ENCODE results near the gene DPH6. TPM values are rescaled to one million over a fixed set of nuclear protein-coding genes. Genes with fewer than 3 reads are reported as not detected.
"Not testable (repeated sequence)": the region's sequence is repeated elsewhere in the genome, so short reads cannot be mapped to it uniquely, and the experiment has no call there.

DPH6 gene
- total RNA-seq, 1 experiment from 2014 or later, result 5.3 TPM

GRCh38 chr15:35444557-35445204, 101.3 kb downstream of the DPH6 start:
- CTCF ChIA-PET, result interaction anchor here (0.6 to 2.2 kb wide), 3 partner anchors 133 to 156 kb away, joined by 5 to 28 read pairs (median 7); no protein-coding TSS in a partner anchor
- Mint-ChIP-seq H3K9me3 (ENCODE audit: low read depth, unreplicated experiment) (no peaks in the 10 kb centered on the region), H3K27ac (ENCODE audit: unreplicated experiment) (no peak overlapping the region), H3K4me3 (ENCODE audit: low read depth, unreplicated experiment) (no peak overlapping the region), H3K27me3 (ENCODE audit: unreplicated experiment) (no peaks in the 10 kb centered on the region), H3K4me1 (ENCODE audit: low read depth, unreplicated experiment) (no peaks in the 10 kb centered on the region), H3K36me3 (ENCODE audit: insufficient read depth, unreplicated experiment) (no peaks in the 10 kb centered on the region)
- intact Hi-C loops (cut with micrococcal nuclease; ENCODE audit: unreplicated experiment), result loop anchor here (1.0 to 10.0 kb wide), 2 partner anchors 155 to 370 kb away; no protein-coding TSS in a partner anchor
- TF ChIP-seq, protein P1, sequence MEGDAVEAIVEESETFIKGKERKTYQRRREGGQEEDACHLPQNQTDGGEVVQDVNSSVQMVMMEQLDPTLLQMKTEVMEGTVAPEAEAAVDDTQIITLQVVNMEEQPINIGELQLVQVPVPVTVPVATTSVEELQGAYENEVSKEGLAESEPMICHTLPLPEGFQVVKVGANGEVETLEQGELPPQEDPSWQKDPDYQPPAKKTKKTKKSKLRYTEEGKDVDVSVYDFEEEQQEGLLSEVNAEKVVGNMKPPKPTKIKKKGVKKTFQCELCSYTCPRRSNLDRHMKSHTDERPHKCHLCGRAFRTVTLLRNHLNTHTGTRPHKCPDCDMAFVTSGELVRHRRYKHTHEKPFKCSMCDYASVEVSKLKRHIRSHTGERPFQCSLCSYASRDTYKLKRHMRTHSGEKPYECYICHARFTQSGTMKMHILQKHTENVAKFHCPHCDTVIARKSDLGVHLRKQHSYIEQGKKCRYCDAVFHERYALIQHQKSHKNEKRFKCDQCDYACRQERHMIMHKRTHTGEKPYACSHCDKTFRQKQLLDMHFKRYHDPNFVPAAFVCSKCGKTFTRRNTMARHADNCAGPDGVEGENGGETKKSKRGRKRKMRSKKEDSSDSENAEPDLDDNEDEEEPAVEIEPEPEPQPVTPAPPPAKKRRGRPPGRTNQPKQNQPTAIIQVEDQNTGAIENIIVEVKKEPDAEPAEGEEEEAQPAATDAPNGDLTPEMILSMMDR (IDR thresholded peaks at IDR 0.05; ENCODE audit: unreplicated experiment), result no peak
- BruUV-seq (replicated peaks), result no TSS peak
- no peak for DNase-seq

- BruUV-seq (replicated peaks), result no TSS peak
- Mint-ChIP-seq H3K4me1 (ENCODE audit: low read depth, unreplicated experiment) (no peaks in the 10 kb centered on the region), H3K9me3 (ENCODE audit: low read depth, unreplicated experiment) (no peaks in the 10 kb centered on the region), H3K27me3 (ENCODE audit: unreplicated experiment) (no peaks in the 10 kb centered on the region), H3K36me3 (ENCODE audit: insufficient read depth, unreplicated experiment) (no peaks in the 10 kb centered on the region), H3K4me3 (ENCODE audit: low read depth, unreplicated experiment) (no peak overlapping the region), H3K27ac (ENCODE audit: unreplicated experiment) (no peak overlapping the region)
- CTCF ChIA-PET, result interaction anchor here (2.2 kb wide), 1 partner anchor 154 kb away, joined by 28 read pairs; no protein-coding TSS in a partner anchor
- TF ChIP-seq, protein P1 (IDR thresholded peaks at IDR 0.05; ENCODE audit: unreplicated experiment), result no peak
- intact Hi-C loops (cut with micrococcal nuclease; ENCODE audit: unreplicated experiment), result loop anchor here (10.0 kb wide), 1 partner anchor 369 kb away; no protein-coding TSS in a partner anchor
- no peak for DNase-seq
Measured at GRCh38 chr15:35443376-35443775, 102.6 kb downstream of the DPH6 start.

GRCh38 chr15:35442742-35443141, 103.2 kb downstream of the DPH6 start:
- no TSS peak for BruUV-seq (replicated peaks)
- H3K27ac Mint-ChIP-seq (ENCODE audit: unreplicated experiment), result no peak overlapping the region

GRCh38 chr15:35441279-35441678, 104.7 kb downstream of the DPH6 start:
- H3K27me3 Mint-ChIP-seq (ENCODE audit: unreplicated experiment); BruUV-seq (replicated peaks); DNase-seq; H3K9me3 Mint-ChIP-seq (ENCODE audit: low read depth, unreplicated experiment); H3K27ac Mint-ChIP-seq (ENCODE audit: unreplicated experiment); H3K4me1 Mint-ChIP-seq (ENCODE audit: low read depth, unreplicated experiment); CTCF ChIA-PET; H3K36me3 Mint-ChIP-seq (ENCODE audit: insufficient read depth, unreplicated experiment); H3K4me3 Mint-ChIP-seq (ENCODE audit: low read depth, unreplicated experiment): not testable (repeated sequence)
- intact Hi-C loops (cut with micrococcal nuclease; ENCODE audit: unreplicated experiment), result loop anchor here (10.0 kb wide), 1 partner anchor 366 kb away; no protein-coding TSS in a partner anchor

More at GRCh38 chr15:35442742-35443141, 103.2 kb downstream of the DPH6 start:
- no peak for DNase-seq
- Mint-ChIP-seq H3K4me3 (ENCODE audit: low read depth, unreplicated experiment) (no peak overlapping the region), H3K4me1 (ENCODE audit: low read depth, unreplicated experiment) (no peaks in the 10 kb centered on the region), H3K27me3 (ENCODE audit: unreplicated experiment) (no peaks in the 10 kb centered on the region), H3K36me3 (ENCODE audit: insufficient read depth, unreplicated experiment) (no peaks in the 10 kb centered on the region), H3K9me3 (ENCODE audit: low read depth, unreplicated experiment) (no peaks in the 10 kb centered on the region)
- TF ChIP-seq, protein P1 (IDR thresholded peaks at IDR 0.05; ENCODE audit: unreplicated experiment), result no peak
- CTCF ChIA-PET, result no interaction called here
- intact Hi-C loops (cut with micrococcal nuclease; ENCODE audit: unreplicated experiment), result loop anchor here (10.0 kb wide), 1 partner anchor 368 kb away; no protein-coding TSS in a partner anchor

DNA sequence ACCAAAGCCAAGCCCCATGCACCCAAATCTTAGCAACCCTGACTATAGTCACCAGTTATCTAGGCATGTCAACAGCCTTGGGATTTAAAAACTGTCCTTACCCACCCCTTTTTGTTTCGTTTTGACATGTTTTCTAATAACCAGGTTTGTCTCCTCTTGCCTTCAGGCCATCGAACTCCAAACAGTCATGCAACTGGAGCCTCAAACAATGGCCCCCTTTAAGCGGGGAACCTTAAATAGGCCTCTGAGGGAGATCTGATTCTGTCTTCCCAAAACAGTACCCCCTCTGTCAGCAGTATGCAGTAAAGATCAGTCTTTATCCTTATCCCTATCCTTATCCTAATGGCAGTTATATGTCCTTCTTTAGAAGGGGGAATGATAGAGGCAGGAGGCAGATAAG, 105.7 kb downstream of the DPH6 start:
- H3K27ac Mint-ChIP-seq (ENCODE audit: unreplicated experiment), result no peak overlapping the region
- no peaks in the 10 kb centered on the region for H3K4me1 Mint-ChIP-seq (ENCODE audit: low read depth, unreplicated experiment)
- no peak overlapping the region for H3K4me3 Mint-ChIP-seq (ENCODE audit: low read depth, unreplicated experiment)
- H3K27me3 Mint-ChIP-seq (ENCODE audit: unreplicated experiment), result no peaks in the 10 kb centered on the region
- TF ChIP-seq, protein P1 (IDR thresholded peaks at IDR 0.05; ENCODE audit: unreplicated experiment), result no peak
- H3K9me3 Mint-ChIP-seq (ENCODE audit: low read depth, unreplicated experiment), result no peaks in the 10 kb centered on the region
- CTCF ChIA-PET, result no interaction called here
- no TSS peak for BruUV-seq (replicated peaks)
- no peak for DNase-seq
- no peaks in the 10 kb centered on the region for H3K36me3 Mint-ChIP-seq (ENCODE audit: insufficient read depth, unreplicated experiment)
- intact Hi-C loops (cut with micrococcal nuclease; ENCODE audit: unreplicated experiment), result loop anchor here (10.0 kb wide), 1 partner anchor 365 kb away; no protein-coding TSS in a partner anchor
